HEK293 (cell line): ENCODE measurements around the gene ATP6V1B1.

Experiments used
- GLIS2 ChIP-seq: fragments of 450-650 bp; formaldehyde crosslinking; IDR thresholded peaks from 2 replicates; pipeline ENCODE4 v1.5.1; 2016; ENCODE audit warnings: missing biosample characterization, missing genetic modification characterization
- HOXA7 ChIP-seq: sonication (generic); formaldehyde crosslinking; IDR thresholded peaks from 2 replicates; pipeline ENCODE4 v1.8.1; 2022; ENCODE audit warnings: missing genetic modification reagents, borderline replicate concordance
- SP7 ChIP-seq: fragments of 450-650 bp; formaldehyde crosslinking; IDR thresholded peaks from 2 replicates; pipeline ENCODE4 v1.5.1; 2016; ENCODE audit warnings: missing biosample characterization, missing genetic modification characterization
- ZBTB17 ChIP-seq: fragments of 450-650 bp; formaldehyde crosslinking; IDR thresholded peaks from 2 replicates; pipeline ENCODE4 v1.5.1; 2016; ENCODE audit warnings: missing biosample characterization, missing genetic modification characterization
- ZBTB20 ChIP-seq: fragments of 450-650 bp; formaldehyde crosslinking; IDR thresholded peaks from 2 replicates; pipeline ENCODE4 v1.5.1; 2016; ENCODE audit warnings: missing biosample characterization, missing genetic modification characterization
- ZBTB48 ChIP-seq: fragments of 450-650 bp; formaldehyde crosslinking; IDR thresholded peaks from 2 replicates; pipeline ENCODE4 v1.5.1; 2016; ENCODE audit warnings: missing biosample characterization, missing genetic modification characterization
- ZFP69B ChIP-seq: fragments of 450-650 bp; formaldehyde crosslinking; IDR thresholded peaks from 2 replicates; pipeline ENCODE4 v1.5.1; 2016; ENCODE audit warnings: missing biosample characterization, missing genetic modification characterization
- ZNF184 ChIP-seq: fragments of 450-650 bp; IDR thresholded peaks from 2 replicates; pipeline ENCODE4 v1.5.1; 2018; ENCODE audit warnings: missing biosample characterization, mild to moderate bottlenecking, missing genetic modification characterization
- ZNF335 ChIP-seq: fragments of 450-650 bp; formaldehyde crosslinking; conservative IDR thresholded peaks from 2 replicates; pipeline ENCODE4 v1.5.1; 2016; ENCODE audit warnings: missing biosample characterization, missing genetic modification characterization
- ZNF341 ChIP-seq: fragments of 450-650 bp; formaldehyde crosslinking; IDR thresholded peaks from 2 replicates; pipeline ENCODE4; 2016; ENCODE audit warnings: low read depth, missing biosample characterization, missing genetic modification characterization
- ZNF366 ChIP-seq: fragments of 450-650 bp; formaldehyde crosslinking; conservative IDR thresholded peaks from 2 replicates; pipeline ENCODE4 v1.5.1; 2016; ENCODE audit warnings: missing biosample characterization, missing genetic modification characterization
- ZNF391 ChIP-seq: fragments of 450-650 bp; formaldehyde crosslinking; IDR thresholded peaks from 2 replicates; pipeline ENCODE4 v1.5.1; 2016; ENCODE audit warnings: low read depth, missing biosample characterization, missing genetic modification characterization, borderline replicate concordance
- ZNF404 ChIP-seq: fragments of 450-650 bp; formaldehyde crosslinking; IDR thresholded peaks from 2 replicates; pipeline ENCODE4 v1.5.1; 2017; ENCODE audit warnings: missing biosample characterization, missing genetic modification characterization
- ZNF433 ChIP-seq: fragments of 450-650 bp; formaldehyde crosslinking; IDR thresholded peaks from 2 replicates; pipeline ENCODE4 v1.5.1; 2016; ENCODE audit warnings: missing biosample characterization, missing genetic modification characterization, low read depth
- ZNF585B ChIP-seq: fragments of 450-650 bp; formaldehyde crosslinking; IDR thresholded peaks from 2 replicates; pipeline ENCODE4 v1.5.1; 2016; ENCODE audit warnings: missing biosample characterization, missing genetic modification characterization
- ZNF596 ChIP-seq: fragments of 450-650 bp; IDR thresholded peaks from 2 replicates; pipeline ENCODE4 v1.5.0; 2018; ENCODE audit warnings: missing biosample characterization, mild to moderate bottlenecking, missing genetic modification characterization, moderate library complexity
- ZNF610 ChIP-seq: fragments of 450-650 bp; formaldehyde crosslinking; IDR thresholded peaks from 2 replicates; pipeline ENCODE4 v1.5.1; 2016; ENCODE audit warnings: missing biosample characterization, missing genetic modification characterization, borderline replicate concordance
- ZNF629 ChIP-seq: fragments of 450-650 bp; formaldehyde crosslinking; IDR thresholded peaks from 2 replicates; pipeline ENCODE4 v1.5.1; 2017; ENCODE audit warnings: missing biosample characterization, missing genetic modification characterization
- ZNF76 ChIP-seq: fragments of 450-650 bp; formaldehyde crosslinking; IDR thresholded peaks from 2 replicates; pipeline ENCODE4; 2016; ENCODE audit warnings: low read depth, missing biosample characterization, missing genetic modification characterization, borderline replicate concordance
- ZNF777 ChIP-seq: fragments of 450-650 bp; formaldehyde crosslinking; IDR thresholded peaks from 2 replicates; pipeline ENCODE4 v1.5.1; 2017; ENCODE audit warnings: missing biosample characterization, missing genetic modification characterization, borderline replicate concordance
- TF ChIP-seq, protein P1 (sequence below): fragments of 450-650 bp; formaldehyde crosslinking; IDR thresholded peaks from 2 replicates; pipeline ENCODE4 v1.5.1; 2016; ENCODE audit warnings: missing biosample characterization, missing genetic modification characterization
- TF ChIP-seq, protein P2 (sequence below): fragments of 450-650 bp; formaldehyde crosslinking; optimal IDR thresholded peaks from 2 replicates; pipeline ENCODE3; 2016; ENCODE audit warnings: missing biosample characterization, mild to moderate bottlenecking, missing genetic modification characterization
- TF ChIP-seq, protein P3 (sequence below): fragments of 450-650 bp; formaldehyde crosslinking; IDR thresholded peaks from 2 replicates; pipeline ENCODE4 v1.5.1; 2016; ENCODE audit warnings: missing biosample characterization, missing genetic modification characterization
- TF ChIP-seq, protein P4 (sequence below): fragments of 450-650 bp; formaldehyde crosslinking; IDR thresholded peaks from 2 replicates; pipeline ENCODE4 v1.5.1; 2016; ENCODE audit warnings: missing biosample characterization, missing genetic modification characterization
- TF ChIP-seq, protein P5 (sequence below): fragments of 450-650 bp; formaldehyde crosslinking; IDR thresholded peaks from 2 replicates; pipeline ENCODE4 v1.5.1; 2016; ENCODE audit warnings: missing biosample characterization, missing genetic modification characterization, low read depth
- TF ChIP-seq, protein P6 (sequence below): fragments of 450-650 bp; formaldehyde crosslinking; IDR thresholded peaks from 2 replicates; pipeline ENCODE4 v1.5.1; 2017; ENCODE audit warnings: missing biosample characterization, missing genetic modification characterization

ATP6V1B1 gene

DNA sequence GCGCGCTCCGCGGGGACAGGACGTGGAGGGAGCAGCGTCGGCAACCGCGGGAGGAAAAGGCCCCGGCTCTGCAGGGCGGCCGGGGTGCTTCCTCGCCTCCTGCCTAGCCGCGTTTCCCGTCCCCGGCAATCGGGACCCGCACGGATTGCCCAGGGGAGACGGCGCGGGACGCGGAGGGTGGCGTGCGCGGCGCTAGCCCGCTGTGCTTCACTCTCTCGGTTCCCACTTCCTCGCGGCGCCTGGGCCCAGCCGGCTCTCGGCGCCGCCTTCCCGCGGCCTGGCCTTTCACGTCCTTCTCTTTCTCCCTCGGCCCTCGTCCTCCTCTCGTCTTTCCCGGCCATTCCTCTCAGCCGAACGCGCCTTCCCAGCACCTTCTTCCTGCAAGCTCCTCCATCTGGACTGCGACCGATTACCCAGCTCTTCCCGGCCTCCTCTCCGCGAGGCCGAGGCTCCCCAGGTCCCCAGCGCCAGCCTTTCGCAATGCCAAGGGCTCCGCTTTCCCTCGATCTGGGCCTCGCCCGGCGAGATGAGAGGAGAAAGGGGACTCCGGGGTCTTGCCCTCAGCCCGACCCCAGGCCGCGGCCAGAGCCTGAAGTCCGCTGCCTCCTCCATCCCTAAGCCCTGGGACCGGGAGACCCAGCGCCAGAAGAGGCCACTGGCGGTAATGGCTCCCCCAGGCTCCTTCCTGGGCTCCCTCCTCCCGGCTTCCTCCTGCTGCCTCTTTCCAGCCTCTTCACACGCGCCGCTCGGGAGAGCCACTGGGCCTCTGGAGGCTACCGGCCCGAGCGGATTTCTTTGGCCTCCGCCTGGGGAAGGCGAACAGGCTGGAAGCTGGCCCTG is 34.3 kb upstream of the ATP6V1B1 start (continued):
- TF ChIP-seq, protein P1, sequence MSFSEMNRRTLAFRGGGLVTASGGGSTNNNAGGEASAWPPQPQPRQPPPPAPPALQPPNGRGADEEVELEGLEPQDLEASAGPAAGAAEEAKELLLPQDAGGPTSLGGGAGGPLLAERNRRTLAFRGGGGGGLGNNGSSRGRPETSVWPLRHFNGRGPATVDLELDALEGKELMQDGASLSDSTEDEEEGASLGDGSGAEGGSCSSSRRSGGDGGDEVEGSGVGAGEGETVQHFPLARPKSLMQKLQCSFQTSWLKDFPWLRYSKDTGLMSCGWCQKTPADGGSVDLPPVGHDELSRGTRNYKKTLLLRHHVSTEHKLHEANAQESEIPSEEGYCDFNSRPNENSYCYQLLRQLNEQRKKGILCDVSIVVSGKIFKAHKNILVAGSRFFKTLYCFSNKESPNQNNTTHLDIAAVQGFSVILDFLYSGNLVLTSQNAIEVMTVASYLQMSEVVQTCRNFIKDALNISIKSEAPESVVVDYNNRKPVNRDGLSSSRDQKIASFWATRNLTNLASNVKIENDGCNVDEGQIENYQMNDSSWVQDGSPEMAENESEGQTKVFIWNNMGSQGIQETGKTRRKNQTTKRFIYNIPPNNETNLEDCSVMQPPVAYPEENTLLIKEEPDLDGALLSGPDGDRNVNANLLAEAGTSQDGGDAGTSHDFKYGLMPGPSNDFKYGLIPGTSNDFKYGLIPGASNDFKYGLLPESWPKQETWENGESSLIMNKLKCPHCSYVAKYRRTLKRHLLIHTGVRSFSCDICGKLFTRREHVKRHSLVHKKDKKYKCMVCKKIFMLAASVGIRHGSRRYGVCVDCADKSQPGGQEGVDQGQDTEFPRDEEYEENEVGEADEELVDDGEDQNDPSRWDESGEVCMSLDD (tag by site-specific recombination), result 0 out of 2 replicates have a peak, but pooled peaks have one; percentile 24
- peak; percentile 66 for TF ChIP-seq ZBTB48
- TF ChIP-seq, protein P2, sequence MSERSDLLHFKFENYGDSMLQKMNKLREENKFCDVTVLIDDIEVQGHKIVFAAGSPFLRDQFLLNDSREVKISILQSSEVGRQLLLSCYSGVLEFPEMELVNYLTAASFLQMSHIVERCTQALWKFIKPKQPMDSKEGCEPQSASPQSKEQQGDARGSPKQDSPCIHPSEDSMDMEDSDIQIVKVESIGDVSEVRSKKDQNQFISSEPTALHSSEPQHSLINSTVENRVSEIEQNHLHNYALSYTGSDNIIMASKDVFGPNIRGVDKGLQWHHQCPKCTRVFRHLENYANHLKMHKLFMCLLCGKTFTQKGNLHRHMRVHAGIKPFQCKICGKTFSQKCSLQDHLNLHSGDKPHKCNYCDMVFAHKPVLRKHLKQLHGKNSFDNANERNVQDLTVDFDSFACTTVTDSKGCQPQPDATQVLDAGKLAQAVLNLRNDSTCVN (tag by site-specific recombination), result peak; percentile 95
- TF ChIP-seq, protein P3, sequence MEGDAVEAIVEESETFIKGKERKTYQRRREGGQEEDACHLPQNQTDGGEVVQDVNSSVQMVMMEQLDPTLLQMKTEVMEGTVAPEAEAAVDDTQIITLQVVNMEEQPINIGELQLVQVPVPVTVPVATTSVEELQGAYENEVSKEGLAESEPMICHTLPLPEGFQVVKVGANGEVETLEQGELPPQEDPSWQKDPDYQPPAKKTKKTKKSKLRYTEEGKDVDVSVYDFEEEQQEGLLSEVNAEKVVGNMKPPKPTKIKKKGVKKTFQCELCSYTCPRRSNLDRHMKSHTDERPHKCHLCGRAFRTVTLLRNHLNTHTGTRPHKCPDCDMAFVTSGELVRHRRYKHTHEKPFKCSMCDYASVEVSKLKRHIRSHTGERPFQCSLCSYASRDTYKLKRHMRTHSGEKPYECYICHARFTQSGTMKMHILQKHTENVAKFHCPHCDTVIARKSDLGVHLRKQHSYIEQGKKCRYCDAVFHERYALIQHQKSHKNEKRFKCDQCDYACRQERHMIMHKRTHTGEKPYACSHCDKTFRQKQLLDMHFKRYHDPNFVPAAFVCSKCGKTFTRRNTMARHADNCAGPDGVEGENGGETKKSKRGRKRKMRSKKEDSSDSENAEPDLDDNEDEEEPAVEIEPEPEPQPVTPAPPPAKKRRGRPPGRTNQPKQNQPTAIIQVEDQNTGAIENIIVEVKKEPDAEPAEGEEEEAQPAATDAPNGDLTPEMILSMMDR (tag by site-specific recombination), result peak; percentile 42; the same call in 1 of the 2 replicates
- peak; percentile 53; the same call in 1 of the 2 replicates for TF ChIP-seq ZNF366 (tag by site-specific recombination)
- TF ChIP-seq ZNF596 (tag by site-specific recombination), result no peak
- TF ChIP-seq ZBTB20, result no peak; the same call in 1 of the 2 replicates
- 0 out of 2 replicates have a peak, but pooled peaks have one; percentile 8 for TF ChIP-seq ZNF391 (tag by site-specific recombination)
- TF ChIP-seq ZNF610 (tag by site-specific recombination), result no peak
- TF ChIP-seq, protein P4, sequence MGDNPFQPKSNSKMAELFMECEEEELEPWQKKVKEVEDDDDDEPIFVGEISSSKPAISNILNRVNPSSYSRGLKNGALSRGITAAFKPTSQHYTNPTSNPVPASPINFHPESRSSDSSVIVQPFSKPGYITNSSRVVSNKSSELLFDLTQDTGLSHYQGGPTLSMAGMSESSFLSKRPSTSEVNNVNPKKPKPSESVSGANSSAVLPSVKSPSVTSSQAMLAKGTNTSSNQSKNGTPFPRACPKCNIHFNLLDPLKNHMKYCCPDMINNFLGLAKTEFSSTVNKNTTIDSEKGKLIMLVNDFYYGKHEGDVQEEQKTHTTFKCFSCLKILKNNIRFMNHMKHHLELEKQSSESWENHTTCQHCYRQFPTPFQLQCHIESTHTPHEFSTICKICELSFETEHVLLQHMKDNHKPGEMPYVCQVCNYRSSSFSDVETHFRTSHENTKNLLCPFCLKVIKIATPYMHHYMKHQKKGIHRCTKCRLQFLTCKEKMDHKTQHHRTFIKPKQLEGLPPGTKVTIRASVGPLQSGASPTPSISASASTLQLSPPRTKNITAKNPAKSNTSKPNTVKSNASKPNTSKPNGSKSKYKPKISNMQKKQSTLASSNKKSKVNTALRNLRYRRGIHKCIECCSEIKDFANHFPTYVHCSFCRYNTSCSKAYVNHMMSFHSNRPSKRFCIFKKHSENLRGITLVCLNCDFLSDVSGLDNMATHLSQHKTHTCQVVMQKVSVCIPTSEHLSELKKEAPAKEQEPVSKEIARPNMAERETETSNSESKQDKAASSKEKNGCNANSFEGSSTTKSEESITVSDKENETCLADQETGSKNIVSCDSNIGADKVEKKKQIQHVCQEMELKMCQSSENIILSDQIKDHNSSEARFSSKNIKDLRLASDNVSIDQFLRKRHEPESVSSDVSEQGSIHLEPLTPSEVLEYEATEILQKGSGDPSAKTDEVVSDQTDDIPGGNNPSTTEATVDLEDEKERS (tag by site-specific recombination), result no peak
- peak; percentile 96 for TF ChIP-seq ZNF76 (tag by site-specific recombination)
- peak; percentile 67; the same call in 1 of the 2 replicates for TF ChIP-seq ZNF341 (tag by site-specific recombination)
- TF ChIP-seq ZFP69B (tag by site-specific recombination), result 0 out of 2 replicates have a peak, but pooled peaks have one; percentile 17
- TF ChIP-seq GLIS2 (tag by site-specific recombination), result no peak; the same call in 1 of the 2 replicates
- TF ChIP-seq ZBTB17 (tag by site-specific recombination), result peak; percentile 72
- TF ChIP-seq HOXA7 (CRISPR knock-in tag), result no peak
- TF ChIP-seq, protein P5, sequence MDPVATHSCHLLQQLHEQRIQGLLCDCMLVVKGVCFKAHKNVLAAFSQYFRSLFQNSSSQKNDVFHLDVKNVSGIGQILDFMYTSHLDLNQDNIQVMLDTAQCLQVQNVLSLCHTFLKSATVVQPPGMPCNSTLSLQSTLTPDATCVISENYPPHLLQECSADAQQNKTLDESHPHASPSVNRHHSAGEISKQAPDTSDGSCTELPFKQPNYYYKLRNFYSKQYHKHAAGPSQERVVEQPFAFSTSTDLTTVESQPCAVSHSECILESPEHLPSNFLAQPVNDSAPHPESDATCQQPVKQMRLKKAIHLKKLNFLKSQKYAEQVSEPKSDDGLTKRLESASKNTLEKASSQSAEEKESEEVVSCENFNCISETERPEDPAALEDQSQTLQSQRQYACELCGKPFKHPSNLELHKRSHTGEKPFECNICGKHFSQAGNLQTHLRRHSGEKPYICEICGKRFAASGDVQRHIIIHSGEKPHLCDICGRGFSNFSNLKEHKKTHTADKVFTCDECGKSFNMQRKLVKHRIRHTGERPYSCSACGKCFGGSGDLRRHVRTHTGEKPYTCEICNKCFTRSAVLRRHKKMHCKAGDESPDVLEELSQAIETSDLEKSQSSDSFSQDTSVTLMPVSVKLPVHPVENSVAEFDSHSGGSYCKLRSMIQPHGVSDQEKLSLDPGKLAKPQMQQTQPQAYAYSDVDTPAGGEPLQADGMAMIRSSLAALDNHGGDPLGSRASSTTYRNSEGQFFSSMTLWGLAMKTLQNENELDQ (tag by site-specific recombination), result no peak
- no peak for TF ChIP-seq ZNF585B (tag by site-specific recombination)
- no peak for TF ChIP-seq ZNF629 (tag by site-specific recombination)
- no peak for TF ChIP-seq ZNF433 (tag by site-specific recombination)
- TF ChIP-seq ZNF335 (tag by site-specific recombination), result peak; percentile 63; the same call in 1 of the 2 replicates
- TF ChIP-seq ZNF404 (tag by site-specific recombination), result no peak
- no peak for TF ChIP-seq SP7 (tag by site-specific recombination)
- TF ChIP-seq ZNF777, result peak; percentile 54; the same call in 1 of the 2 replicates
- TF ChIP-seq ZNF184 (tag by site-specific recombination), result no peak
- TF ChIP-seq, protein P6, sequence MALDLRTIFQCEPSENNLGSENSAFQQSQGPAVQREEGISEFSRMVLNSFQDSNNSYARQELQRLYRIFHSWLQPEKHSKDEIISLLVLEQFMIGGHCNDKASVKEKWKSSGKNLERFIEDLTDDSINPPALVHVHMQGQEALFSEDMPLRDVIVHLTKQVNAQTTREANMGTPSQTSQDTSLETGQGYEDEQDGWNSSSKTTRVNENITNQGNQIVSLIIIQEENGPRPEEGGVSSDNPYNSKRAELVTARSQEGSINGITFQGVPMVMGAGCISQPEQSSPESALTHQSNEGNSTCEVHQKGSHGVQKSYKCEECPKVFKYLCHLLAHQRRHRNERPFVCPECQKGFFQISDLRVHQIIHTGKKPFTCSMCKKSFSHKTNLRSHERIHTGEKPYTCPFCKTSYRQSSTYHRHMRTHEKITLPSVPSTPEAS (tag by site-specific recombination), result peak; percentile 48; the same call in 1 of the 2 replicates
